Measurements from ENCODE around the gene TMEM121B. TPM values are rescaled to one million over a fixed set of nuclear protein-coding genes. Genes with fewer than 3 reads are reported as not detected.

TMEM121B gene
- 0.15 and 0.32 TPM in 2 replicates for total RNA-seq

GRCh38 chr22:17121233-17122195, at the start of gene TMEM121B:
TSS of gene TMEM121B (minus strand) at chr22:17121360. CDS start at chr22:17121127, 233 bp downstream.

GRCh38 chr22:17158568-17159503, 37.7 kb upstream of the TMEM121B start, which contains the start of gene HDHD5:
TSS of gene HDHD5 (minus strand) at chr22:17159277. CDS start at chr22:17159251, 26 bp downstream.

GRCh38 chr22:17084554-17085276, 36.4 kb downstream of the TMEM121B start, which contains the start of gene IL17RA:
TSS of gene IL17RA (plus strand) at chr22:17085000. CDS start at chr22:17085092, 92 bp downstream.

Other genes with a start within 250 kb of the TMEM121B start
- gene GAB4, start 113.1 kb downstream of the TMEM121B start, total RNA-seq, result not detected in 2 replicates
- gene IL17RA, start 36.4 kb downstream of the TMEM121B start, total RNA-seq, result 5.0 and 6.2 TPM in 2 replicates
- gene HDHD5, start 37.9 kb upstream of the TMEM121B start, total RNA-seq, result 50.6 and 52.9 TPM in 2 replicates
- 9.1 and 14.9 TPM in 2 replicates for gene ADA2, start 98.1 kb upstream of the TMEM121B start, total RNA-seq
- gene CECR2, start 248.1 kb upstream of the TMEM121B start, total RNA-seq, result 1.9 and 3.3 TPM in 2 replicates

Data from epithelial cell of umbilical artery (primary cell).